ENCODE results near the gene BNC2. TPM values are rescaled to one million over a fixed set of nuclear protein-coding genes. Genes with fewer than 3 reads are reported as not detected.

BNC2 gene
- total and polyA plus RNA-seq, 4 donors = 0.96 to 23.2 (median 9.7) TPM

DNA sequence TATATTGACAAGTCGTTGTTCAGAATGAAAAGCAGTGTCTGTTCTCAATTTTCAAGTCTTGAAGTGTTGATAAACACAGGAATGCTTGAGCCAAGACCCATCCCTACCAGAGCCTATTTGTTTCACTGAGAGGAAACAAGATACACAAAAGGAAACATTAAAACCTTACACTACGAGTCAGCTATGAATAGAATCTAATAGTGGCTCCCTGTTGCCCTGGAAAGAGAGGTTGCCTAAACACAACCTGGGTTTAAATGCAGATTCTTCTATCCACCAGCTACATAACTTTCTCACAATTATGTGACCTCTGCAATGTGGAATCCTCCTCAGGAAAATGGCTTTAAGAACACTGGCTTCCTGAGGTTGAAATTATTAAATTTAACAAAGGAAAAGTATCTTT lies 29.1 kb upstream of the BNC2 start:
- no peak for ATAC-seq (ENCODE audit: insufficient read depth, low FRiP score)
- 29 to 37% methylated on average over 2 of the region's 2 CpGs for WGBS, 2 donors
- Histone ChIP-seq H3K9me3 (ENCODE audit: control insufficient read depth in 4 of 4, insufficient read depth in 3 of 4, low read length in 3 of 4) (peaks cover 0 to 3% (median 0%) of the 10 kb centered on the region in 4 donors), H3K27ac (ENCODE audit: low read depth in 1 of 2, low read length in 1 of 2) (no peak overlapping the region), H3K4me1 (ENCODE audit: control insufficient read depth in 5 of 5, insufficient read depth in 5 of 5, low read length in 5 of 5) (peaks cover 0 to 11% (median 0%) of the 10 kb centered on the region in 5 donors), H3K9ac (ENCODE audit: insufficient read depth in 1 of 2, low read length in 2 of 2) (no peak overlapping the region), H3K4me3 (no peak overlapping the region), H3K27me3 (ENCODE audit: control insufficient read depth in 3 of 3, insufficient read depth in 3 of 3, low read length in 2 of 3) (no peaks in the 10 kb centered on the region), H3K36me3 (ENCODE audit: control insufficient read depth in 4 of 4, insufficient read depth in 4 of 4, low read length in 4 of 4) (no peaks in the 10 kb centered on the region)
- TF ChIP-seq, protein P1, sequence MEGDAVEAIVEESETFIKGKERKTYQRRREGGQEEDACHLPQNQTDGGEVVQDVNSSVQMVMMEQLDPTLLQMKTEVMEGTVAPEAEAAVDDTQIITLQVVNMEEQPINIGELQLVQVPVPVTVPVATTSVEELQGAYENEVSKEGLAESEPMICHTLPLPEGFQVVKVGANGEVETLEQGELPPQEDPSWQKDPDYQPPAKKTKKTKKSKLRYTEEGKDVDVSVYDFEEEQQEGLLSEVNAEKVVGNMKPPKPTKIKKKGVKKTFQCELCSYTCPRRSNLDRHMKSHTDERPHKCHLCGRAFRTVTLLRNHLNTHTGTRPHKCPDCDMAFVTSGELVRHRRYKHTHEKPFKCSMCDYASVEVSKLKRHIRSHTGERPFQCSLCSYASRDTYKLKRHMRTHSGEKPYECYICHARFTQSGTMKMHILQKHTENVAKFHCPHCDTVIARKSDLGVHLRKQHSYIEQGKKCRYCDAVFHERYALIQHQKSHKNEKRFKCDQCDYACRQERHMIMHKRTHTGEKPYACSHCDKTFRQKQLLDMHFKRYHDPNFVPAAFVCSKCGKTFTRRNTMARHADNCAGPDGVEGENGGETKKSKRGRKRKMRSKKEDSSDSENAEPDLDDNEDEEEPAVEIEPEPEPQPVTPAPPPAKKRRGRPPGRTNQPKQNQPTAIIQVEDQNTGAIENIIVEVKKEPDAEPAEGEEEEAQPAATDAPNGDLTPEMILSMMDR (IDR thresholded peaks at IDR 0.05; ENCODE audit: control extremely low read depth, extremely low read depth) = no peak
- no peak for DNase-seq

DNA sequence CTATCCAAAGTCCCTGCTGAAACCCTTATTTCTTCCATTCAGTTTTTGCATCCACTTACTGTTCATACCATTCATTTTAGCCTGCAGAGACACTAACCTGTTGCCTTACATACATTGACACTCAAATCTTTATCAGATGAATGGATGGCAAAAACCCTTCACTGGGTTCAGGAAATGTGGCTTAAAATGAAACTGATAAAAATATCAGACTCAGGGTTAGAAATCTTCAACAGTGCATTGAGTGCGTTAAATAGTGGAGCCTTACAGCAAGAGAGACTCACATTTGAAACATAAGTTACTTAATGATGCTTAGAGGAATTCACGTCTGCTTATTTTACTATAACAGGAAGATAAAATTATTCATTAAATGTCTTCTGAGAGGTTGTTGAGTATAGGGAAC lies 28.0 kb upstream of the BNC2 start:
- TF ChIP-seq, protein P1 (IDR thresholded peaks at IDR 0.05; ENCODE audit: control extremely low read depth, extremely low read depth) = no peak
- Histone ChIP-seq H3K27me3 (ENCODE audit: control insufficient read depth in 3 of 3, insufficient read depth in 3 of 3, low read length in 2 of 3) (no peaks in the 10 kb centered on the region), H3K9ac (ENCODE audit: insufficient read depth in 1 of 2, low read length in 2 of 2) (no peak overlapping the region), H3K9me3 (ENCODE audit: control insufficient read depth in 4 of 4, insufficient read depth in 3 of 4, low read length in 3 of 4) (no peaks in the 10 kb centered on the region), H3K36me3 (ENCODE audit: control insufficient read depth in 4 of 4, insufficient read depth in 4 of 4, low read length in 4 of 4) (no peaks in the 10 kb centered on the region), H3K4me3 (no peak overlapping the region), H3K4me1 (ENCODE audit: control insufficient read depth in 5 of 5, insufficient read depth in 5 of 5, low read length in 5 of 5) (peaks cover 0 to 11% (median 0%) of the 10 kb centered on the region in 5 donors), H3K27ac (ENCODE audit: low read depth in 1 of 2, low read length in 1 of 2) (no peak overlapping the region)
- ATAC-seq (ENCODE audit: insufficient read depth, low FRiP score) (no peak), DNase-seq (no peak)
- 69 to 74% methylated on average over 2 of the region's 2 CpGs for WGBS, 2 donors

DNA sequence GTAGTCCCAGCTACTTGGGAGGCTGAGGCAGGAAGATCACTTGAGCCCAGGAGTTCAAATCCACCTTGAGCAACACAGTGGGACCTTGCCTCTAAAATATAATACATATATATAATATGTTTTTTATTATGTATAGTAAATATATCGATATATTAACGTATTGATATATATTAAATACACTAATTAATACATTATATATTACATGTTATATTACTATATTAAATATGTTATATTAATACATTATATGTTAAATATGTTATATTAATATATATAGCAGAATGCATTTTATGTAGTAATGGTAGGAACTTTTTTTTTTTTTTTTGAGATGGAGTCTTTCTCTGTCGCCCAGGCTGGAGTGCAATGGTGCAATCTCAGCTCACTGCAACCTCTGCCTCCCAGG lies 18.1 kb upstream of the BNC2 start:
- TF ChIP-seq, protein P1 (IDR thresholded peaks at IDR 0.05; ENCODE audit: control extremely low read depth, extremely low read depth) = no peak
- Histone ChIP-seq H3K27me3 (ENCODE audit: control insufficient read depth in 3 of 3, insufficient read depth in 3 of 3, low read length in 2 of 3) (no peaks in the 10 kb centered on the region), H3K4me3 (no peak overlapping the region), H3K4me1 (ENCODE audit: control insufficient read depth in 5 of 5, insufficient read depth in 5 of 5, low read length in 5 of 5) (peaks cover 0 to 17% (median 0%) of the 10 kb centered on the region in 5 donors), H3K27ac (ENCODE audit: low read depth in 1 of 2, low read length in 1 of 2) (no peak overlapping the region), H3K9me3 (ENCODE audit: control insufficient read depth in 4 of 4, insufficient read depth in 3 of 4, low read length in 3 of 4) (no peaks in the 10 kb centered on the region), H3K36me3 (ENCODE audit: control insufficient read depth in 4 of 4, insufficient read depth in 4 of 4, low read length in 4 of 4) (no peaks in the 10 kb centered on the region), H3K9ac (ENCODE audit: insufficient read depth in 1 of 2, low read length in 2 of 2) (no peak overlapping the region)
- ATAC-seq (ENCODE audit: insufficient read depth, low FRiP score) = no peak
- DNase-seq = no peak
- 95 to 99% methylated on average over 3 of the region's 3 CpGs for WGBS, 2 donors

DNA sequence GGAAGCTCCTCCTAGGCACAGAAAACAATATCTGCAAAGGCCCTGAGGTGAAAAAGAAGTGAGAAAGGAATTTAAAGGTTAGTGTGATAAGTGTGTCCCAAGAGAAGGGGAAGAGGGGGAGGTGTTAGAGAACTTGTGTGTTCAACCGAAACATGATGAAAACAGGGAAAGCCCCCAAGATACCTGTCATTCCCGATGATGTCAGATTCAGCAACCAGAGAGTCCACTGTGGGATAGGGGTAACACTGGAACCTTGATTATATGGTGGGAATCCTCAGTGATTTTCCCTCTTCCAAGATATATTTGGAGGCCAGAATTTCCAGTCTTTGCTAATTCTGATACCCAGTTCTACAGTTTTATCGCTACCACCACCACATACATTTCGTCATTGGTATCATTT lies 15.5 kb upstream of the BNC2 start:
- H3K9ac ChIP-seq (ENCODE audit: insufficient read depth in 1 of 2, low read length in 2 of 2) = no peak overlapping the region
- no peaks in the 10 kb centered on the region for H3K27me3 ChIP-seq (ENCODE audit: control insufficient read depth in 3 of 3, insufficient read depth in 3 of 3, low read length in 2 of 3)
- no peaks in the 10 kb centered on the region for H3K36me3 ChIP-seq (ENCODE audit: control insufficient read depth in 4 of 4, insufficient read depth in 4 of 4, low read length in 4 of 4)
- H3K4me3 ChIP-seq = no peak overlapping the region
- no peak for DNase-seq
- no peak for ATAC-seq (ENCODE audit: insufficient read depth, low FRiP score)
- no peak overlapping the region for H3K27ac ChIP-seq (ENCODE audit: low read depth in 1 of 2, low read length in 1 of 2)
- TF ChIP-seq, protein P1 (IDR thresholded peaks at IDR 0.05; ENCODE audit: control extremely low read depth, extremely low read depth) = no peak
- no peaks in the 10 kb centered on the region for H3K9me3 ChIP-seq (ENCODE audit: control insufficient read depth in 4 of 4, insufficient read depth in 3 of 4, low read length in 3 of 4)
- H3K4me1 ChIP-seq (ENCODE audit: control insufficient read depth in 5 of 5, insufficient read depth in 5 of 5, low read length in 5 of 5) = peaks cover 0 to 17% (median 0%) of the 10 kb centered on the region in 5 donors
- WGBS, 2 donors = 75 to 81% methylated on average over 4 of the region's 4 CpGs
